Body of pancreas (tissue), 4 donors: Measurements from ENCODE around the gene MERTK. TPM values are rescaled to one million over a fixed set of nuclear protein-coding genes. Genes with fewer than 3 reads are reported as not detected.
"Not testable (repeated sequence)": the region's sequence is repeated elsewhere in the genome, so short reads cannot be mapped to it uniquely, and the experiment has no call there.

ENCODE experiments used
- ATAC-seq: fragments of 150-250 bp; one replicate; pipeline ENCODE4 v1.9.1; 2016
- DNase-seq, 4 donors: peaks; one replicate each; pipeline ENCODE4 v3.0.0-alpha.2; 2019
- H3K27ac ChIP-seq, 4 donors: fragments of 200-600 bp; sonication (generic); 1 replicate in 3 of 4; 2 replicates in 1 of 4; pipeline versions ENCODE4 v1.5.1 to v1.6.1; 2016 to 2019; ENCODE audit warnings: mild to moderate bottlenecking in 1 of 4, mixed read lengths in 1 of 4, moderate library complexity in 1 of 4
- H3K27me3 ChIP-seq, 2 donors: fragments of 200-600 bp; sonication (generic); one replicate each; pipeline ENCODE4 v1.6.0; 2016; ENCODE audit warnings: mild to moderate bottlenecking in 1 of 2
- H3K36me3 ChIP-seq, 2 donors: fragments of 200-600 bp; sonication (generic); replicated peaks in 1 of 2; 2 replicates each; pipeline ENCODE4 v1.5.1; 2016; ENCODE audit warnings: low read depth in 2 of 2; ENCODE audit not compliant: insufficient read depth in 1 of 2
- H3K4me1 ChIP-seq: fragments of 200-600 bp; sonication (generic); one replicate; pipeline ENCODE4 v1.6.0; 2016
- H3K4me3 ChIP-seq, 2 donors: fragments of 200-600 bp; sonication (generic); 1 replicate in 1 of 2; 2 replicates in 1 of 2; pipeline ENCODE4 v1.5.1; 2016 to 2019
- H3K9me3 ChIP-seq, 3 donors: fragments of 200-600 bp; sonication (generic); 1 replicate in 2 of 3; 2 replicates in 1 of 3; pipeline ENCODE4 v1.5.1; 2016
- POLR2A ChIP-seq, 3 donors: fragments of 450-650 bp; IDR thresholded peaks; one replicate each; pipeline ENCODE4 v1.6.1; 2016; ENCODE audit warnings: antibody characterized with exemption in 3 of 3, mild to moderate bottlenecking in 2 of 3
- WGBS, 2 donors: methylation state at CpG; one replicate each; pipeline ENCODE4 v1.1.5; 2017; 5-methylcytosine and 5-hydroxymethylcytosine counted together
- intact Hi-C: fragments of 100-400 bp; cut with DNase I; formaldehyde crosslinking; loops from one replicate; pipeline ENCODE4 v1.15.1; 2023
- total RNA-seq, 2 donors: library from RNA; depleted of rRNA; stranded (reverse); fragments of >200 nt; gene quantifications; one replicate each; pipeline ENCODE4 v1.1.0, GENCODE V29; 2016
- TF ChIP-seq, protein P1 (sequence below), 7 experiments: fragments of 450-650 bp in 4 of 7; fragments of 200-600 bp in 3 of 7; sonication (generic) in 3 of 7; IDR thresholded peaks; one replicate each; pipeline ENCODE4 v1.5.1; 2016 to 2019; ENCODE audit warnings: antibody characterized with exemption in 7 of 7

MERTK gene
- 1 to 10 TPM; 7.9 to 9.6 TPM for total RNA-seq

DNA sequence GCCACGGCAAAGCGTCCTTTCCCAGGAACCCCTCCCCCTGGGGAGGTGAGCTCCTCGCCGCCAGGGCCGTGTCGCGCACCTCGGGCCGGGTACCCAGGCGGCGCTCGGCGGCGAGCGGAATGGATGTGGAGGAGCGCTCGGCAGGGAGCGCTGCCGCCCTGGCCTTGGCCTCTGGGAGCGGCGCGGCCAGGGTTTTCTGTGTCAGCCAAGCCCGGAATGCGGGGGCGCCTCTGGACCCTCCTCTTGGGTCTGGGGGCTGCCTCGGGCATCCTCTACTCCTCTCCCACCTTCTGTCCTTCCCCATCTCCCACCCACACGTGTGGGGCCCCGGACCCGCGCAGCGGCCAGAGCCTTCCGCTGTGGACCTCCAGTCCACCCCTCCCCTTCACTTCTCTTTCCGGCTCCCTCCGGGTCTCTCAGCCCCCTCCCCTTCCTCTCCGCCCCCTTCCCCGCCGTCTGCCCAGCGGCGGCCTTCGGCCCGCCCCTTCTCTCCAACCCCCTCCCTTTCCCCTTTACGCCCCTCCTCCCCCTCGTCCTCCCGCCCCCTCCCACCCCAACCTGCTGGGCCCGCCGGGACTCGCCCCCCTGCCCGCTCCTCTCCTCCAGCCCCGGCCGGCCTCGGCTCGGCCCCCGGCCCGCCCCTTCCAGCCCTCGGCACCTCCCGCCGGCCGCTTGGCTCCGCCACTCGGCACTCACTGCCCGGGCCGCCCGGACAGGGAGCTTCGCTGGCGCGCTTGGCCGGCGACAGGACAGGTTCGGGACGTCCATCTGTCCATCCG, at the start of gene MERTK:
Gene MERTK (plus strand): TSS at position 684 of the 779 bp plus-strand sequence. CDS start 129 bp downstream, outside the sequence.
- DNase-seq (peak; percentile 83 to 89 (median 88)), ATAC-seq (peak; percentile 85)
- intact Hi-C loops: loop anchor here (5.0 kb wide), 1 partner anchor 144 kb away; no protein-coding TSS in a partner anchor
- H3K9me3 ChIP-seq: no peaks in the 10 kb centered on the region
- H3K4me1 ChIP-seq: peaks cover 31% of the 10 kb centered on the region
- peak within 1 kb of the TSS; percentile 75 to 87 (median 78) for H3K27ac ChIP-seq
- TF ChIP-seq, protein P1, sequence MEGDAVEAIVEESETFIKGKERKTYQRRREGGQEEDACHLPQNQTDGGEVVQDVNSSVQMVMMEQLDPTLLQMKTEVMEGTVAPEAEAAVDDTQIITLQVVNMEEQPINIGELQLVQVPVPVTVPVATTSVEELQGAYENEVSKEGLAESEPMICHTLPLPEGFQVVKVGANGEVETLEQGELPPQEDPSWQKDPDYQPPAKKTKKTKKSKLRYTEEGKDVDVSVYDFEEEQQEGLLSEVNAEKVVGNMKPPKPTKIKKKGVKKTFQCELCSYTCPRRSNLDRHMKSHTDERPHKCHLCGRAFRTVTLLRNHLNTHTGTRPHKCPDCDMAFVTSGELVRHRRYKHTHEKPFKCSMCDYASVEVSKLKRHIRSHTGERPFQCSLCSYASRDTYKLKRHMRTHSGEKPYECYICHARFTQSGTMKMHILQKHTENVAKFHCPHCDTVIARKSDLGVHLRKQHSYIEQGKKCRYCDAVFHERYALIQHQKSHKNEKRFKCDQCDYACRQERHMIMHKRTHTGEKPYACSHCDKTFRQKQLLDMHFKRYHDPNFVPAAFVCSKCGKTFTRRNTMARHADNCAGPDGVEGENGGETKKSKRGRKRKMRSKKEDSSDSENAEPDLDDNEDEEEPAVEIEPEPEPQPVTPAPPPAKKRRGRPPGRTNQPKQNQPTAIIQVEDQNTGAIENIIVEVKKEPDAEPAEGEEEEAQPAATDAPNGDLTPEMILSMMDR (IDR thresholded peaks at IDR 0.05): peak; percentile 36 to 80 (median 66)
- TF ChIP-seq POLR2A (IDR thresholded peaks at IDR 0.05): peak; percentile 72 to 89 (median 85)
- H3K36me3 ChIP-seq: no peaks in the 10 kb centered on the region
- H3K27me3 ChIP-seq: no peaks in the 10 kb centered on the region
- 1 to 2% methylated on average over 22 to 51 of the region's 71 CpGs for WGBS, 2 donors
- peak within 1 kb of the TSS; percentile 78 to 88 for H3K4me3 ChIP-seq

DNA sequence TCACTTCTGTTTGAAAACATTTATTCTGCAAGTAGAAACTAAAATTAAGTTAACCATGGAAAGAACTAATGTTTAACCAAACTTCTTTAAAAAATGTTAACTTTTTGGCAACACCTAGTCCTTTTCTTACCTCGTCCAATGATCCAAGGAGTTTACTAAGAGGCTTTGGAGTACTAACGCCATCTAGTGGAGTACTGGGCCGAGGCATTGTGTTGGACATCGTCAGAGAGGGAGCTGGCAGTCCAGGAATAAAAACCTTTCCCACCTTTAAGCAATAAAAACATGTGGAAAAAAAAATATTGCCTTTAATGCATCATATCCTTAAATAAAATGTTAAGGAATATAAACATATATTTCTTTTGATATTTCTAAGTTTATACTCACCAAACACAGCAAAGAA, 47.8 kb upstream of the MERTK start:
- H3K4me3 ChIP-seq, ATAC-seq, H3K4me1 ChIP-seq, H3K27me3 ChIP-seq, intact Hi-C loops, H3K9me3 ChIP-seq, H3K36me3 ChIP-seq, H3K27ac ChIP-seq: not testable (repeated sequence)
- peak; percentile 41 to 63 (median 57) for DNase-seq
- 4% methylated on average over 4 of the region's 4 CpGs for WGBS, 2 donors
- TF ChIP-seq, protein P1 (IDR thresholded peaks at IDR 0.05): peak; percentile 9 to 63 (median 20)

DNA sequence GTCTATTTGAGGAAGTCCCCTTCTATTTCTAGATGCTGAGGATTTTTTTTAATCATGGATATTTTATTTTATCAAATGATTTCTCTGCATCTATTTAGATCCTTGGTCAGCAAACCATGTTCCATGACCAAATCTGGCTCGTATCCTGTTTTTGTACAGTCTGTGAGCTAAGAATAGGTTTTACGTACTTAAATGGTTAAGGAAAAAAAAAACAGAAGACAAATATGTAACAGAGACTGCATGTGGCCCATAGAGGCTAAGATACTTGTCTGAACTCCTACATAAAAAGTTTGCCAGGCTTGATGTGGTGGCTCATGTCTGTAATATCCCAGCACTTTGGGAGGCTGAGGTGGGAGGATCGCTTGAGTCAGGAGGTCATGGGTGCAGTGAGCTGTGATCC, 45.9 kb upstream of the MERTK start:
- H3K9me3 ChIP-seq, H3K36me3 ChIP-seq, H3K27me3 ChIP-seq, H3K27ac ChIP-seq, intact Hi-C loops, ATAC-seq, H3K4me1 ChIP-seq, DNase-seq, H3K4me3 ChIP-seq: not testable (repeated sequence)
- WGBS, 2 donors: 90 to 96% methylated on average over 3 of the region's 3 CpGs

DNA sequence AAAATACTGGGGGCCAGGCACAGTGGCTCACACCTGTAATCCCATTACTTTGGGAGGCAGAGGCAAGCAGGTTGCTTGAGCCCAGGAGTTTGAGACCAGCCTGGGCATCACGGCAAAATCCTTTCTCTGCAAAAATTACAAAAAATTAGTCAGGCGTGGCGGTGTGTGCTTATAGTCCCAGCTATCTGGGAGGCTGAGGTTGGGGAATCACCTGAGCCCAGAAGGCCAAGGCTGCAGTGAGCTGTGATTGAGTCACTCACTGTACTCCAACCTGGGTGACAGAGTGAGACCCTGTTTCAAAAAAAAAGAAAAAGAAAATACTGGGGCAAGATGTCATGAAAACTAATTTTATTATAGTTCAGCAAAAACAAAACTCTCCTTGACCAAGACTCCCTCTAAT, 38.4 kb upstream of the MERTK start:
- intact Hi-C loops, ATAC-seq, DNase-seq, H3K9me3 ChIP-seq, H3K4me3 ChIP-seq, H3K27me3 ChIP-seq, H3K4me1 ChIP-seq, H3K36me3 ChIP-seq, H3K27ac ChIP-seq: not testable (repeated sequence)
- 56 to 70% methylated on average over 2 to 3 of the region's 3 CpGs for WGBS, 2 donors

DNA sequence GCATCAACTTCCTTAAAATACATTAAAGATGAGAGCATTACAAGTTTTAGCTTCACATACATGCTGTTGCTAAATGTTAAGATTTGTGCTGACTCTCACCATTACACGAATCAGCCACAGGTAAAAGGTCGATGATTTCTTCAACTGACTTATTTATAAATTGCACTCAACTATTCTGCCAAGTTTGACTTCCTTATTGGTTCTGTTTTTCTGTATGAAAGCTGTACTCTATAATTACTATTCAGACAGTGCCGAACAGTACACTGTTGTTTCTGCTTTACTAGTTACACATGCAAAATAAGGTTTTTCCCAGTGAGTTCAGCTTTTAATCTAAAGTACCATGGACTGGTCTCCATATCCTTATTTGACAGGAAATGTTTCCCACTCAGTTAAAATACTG, 33.3 kb upstream of the MERTK start:
- H3K36me3 ChIP-seq, H3K27me3 ChIP-seq, H3K9me3 ChIP-seq, H3K4me3 ChIP-seq, DNase-seq, H3K4me1 ChIP-seq, intact Hi-C loops: not testable (repeated sequence)
- peak overlapping the region in 1 of 4 donors; percentile 5 for H3K27ac ChIP-seq
- ATAC-seq: peak; percentile 24
- 22 to 61% methylated on average over 1 to 2 of the region's 3 CpGs for WGBS, 2 donors

DNA sequence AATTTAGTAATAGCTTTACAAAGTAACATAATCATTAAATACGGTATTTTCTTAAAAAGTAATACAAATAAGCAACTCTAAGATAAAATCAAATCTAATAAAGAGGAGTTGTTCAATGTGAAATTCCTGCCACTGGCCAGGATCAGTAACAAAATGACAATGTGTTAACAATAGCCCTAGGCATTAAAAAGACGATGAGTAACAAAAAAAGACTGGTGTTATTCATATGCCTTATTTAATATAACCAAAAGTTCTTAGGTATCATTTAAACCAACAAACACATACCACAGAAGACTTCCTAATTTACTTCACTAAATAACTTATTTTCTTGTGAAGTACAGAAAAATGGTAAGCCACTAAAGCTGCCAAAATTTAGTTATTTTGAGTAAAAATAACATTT, 25.6 kb upstream of the MERTK start:
- H3K36me3 ChIP-seq, ATAC-seq, H3K27ac ChIP-seq, DNase-seq, H3K4me1 ChIP-seq, H3K4me3 ChIP-seq, intact Hi-C loops, H3K9me3 ChIP-seq, H3K27me3 ChIP-seq: not testable (repeated sequence)
- WGBS, 2 donors: 79 to 92% methylated on average over 2 of the region's 2 CpGs
